Central memory CD8-positive, alpha-beta T cell (primary cell): ENCODE data around the gene OSBP2.

ENCODE experiments used
- ATAC-seq: fragments of 150-1000 bp; cut with Tn5 transposase; replicated peaks from 2 replicates; pipeline ENCODE4 v1.10.0; 2022; ENCODE audit warnings: mild to moderate bottlenecking, moderate FRiP score, moderate number of reproducible peaks; ENCODE audit not compliant: poor library complexity, severe bottlenecking; ENCODE audit errors: extremely low read depth
- DNase-seq, 2 donors: peaks; one replicate each; pipeline ENCODE4 v3.0.0; 2021; ENCODE audit warnings: low spot score in 2 of 2
- H3K27ac Mint-ChIP-seq: one replicate; pipeline ENCODE4 v1.8.0; 2022; ENCODE audit warnings: low read depth, mild to moderate bottlenecking, moderate library complexity, mixed read lengths
- H3K27me3 Mint-ChIP-seq: one replicate; pipeline ENCODE4 v1.8.0; 2022; ENCODE audit warnings: mixed read lengths
- H3K36me3 Mint-ChIP-seq: one replicate; pipeline ENCODE4 v1.8.0; 2022; ENCODE audit warnings: mild to moderate bottlenecking, moderate library complexity, mixed read lengths; ENCODE audit not compliant: insufficient read depth
- H3K4me1 Mint-ChIP-seq: one replicate; pipeline ENCODE4 v1.8.0; 2022; ENCODE audit warnings: mixed read lengths
- H3K4me3 Mint-ChIP-seq: one replicate; pipeline ENCODE4 v1.8.0; 2022; ENCODE audit warnings: mild to moderate bottlenecking, moderate library complexity, mixed read lengths
- H3K9me3 Mint-ChIP-seq: one replicate; pipeline ENCODE4 v1.8.0; 2022; ENCODE audit warnings: mixed read lengths

OSBP2 gene

DNA sequence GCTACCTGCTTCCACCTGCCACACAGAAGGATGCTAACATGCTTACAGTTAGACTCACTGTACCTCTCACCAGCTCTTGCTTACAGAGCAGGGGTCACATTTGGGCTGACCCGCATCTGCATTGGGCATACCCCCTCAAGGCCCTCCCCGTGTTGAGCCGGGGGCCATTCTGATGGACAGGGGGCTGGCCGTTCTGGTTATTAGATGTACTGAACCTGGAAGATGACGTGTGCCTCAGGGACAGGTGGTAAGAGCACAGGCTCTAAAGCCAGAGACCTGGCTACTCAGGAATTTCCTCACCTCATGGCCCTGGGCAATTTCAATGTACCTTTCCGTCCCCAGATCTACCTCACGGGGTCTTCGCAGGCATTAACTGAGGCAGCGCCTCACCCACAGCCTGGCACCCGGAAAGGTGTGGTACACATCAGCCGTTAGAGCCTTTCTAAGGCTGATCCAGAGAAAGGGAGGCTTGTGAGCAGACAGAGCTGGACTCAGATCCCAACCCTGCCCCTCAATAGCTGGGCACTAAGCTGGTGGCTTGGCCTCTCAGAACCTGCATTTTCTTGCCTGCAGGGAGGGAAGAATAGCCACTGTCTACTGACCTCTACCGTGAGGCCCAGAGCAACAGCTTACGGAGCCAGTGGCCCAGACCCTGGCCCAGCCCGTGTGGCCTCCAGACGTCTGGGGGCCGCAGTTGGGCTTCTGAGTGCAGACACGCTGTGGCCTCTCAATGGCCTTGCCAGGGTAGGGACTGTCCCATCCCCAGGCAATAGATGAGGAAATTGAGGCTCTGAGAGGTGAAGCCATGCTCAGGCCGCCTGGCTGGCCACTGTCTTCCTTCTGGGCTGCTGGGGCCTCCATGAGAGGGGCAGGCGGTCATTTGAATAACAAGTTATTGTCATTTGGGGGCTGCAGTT, 173.3 kb downstream of the OSBP2 start:
- Mint-ChIP-seq H3K4me3 (no peak overlapping the region), H3K27ac (no peak overlapping the region), H3K9me3 (no peaks in the 10 kb centered on the region), H3K4me1 (no peaks in the 10 kb centered on the region), H3K27me3 (no peaks in the 10 kb centered on the region), H3K36me3 (no peaks in the 10 kb centered on the region)
- ATAC-seq (no peak), DNase-seq (no peak)

DNA sequence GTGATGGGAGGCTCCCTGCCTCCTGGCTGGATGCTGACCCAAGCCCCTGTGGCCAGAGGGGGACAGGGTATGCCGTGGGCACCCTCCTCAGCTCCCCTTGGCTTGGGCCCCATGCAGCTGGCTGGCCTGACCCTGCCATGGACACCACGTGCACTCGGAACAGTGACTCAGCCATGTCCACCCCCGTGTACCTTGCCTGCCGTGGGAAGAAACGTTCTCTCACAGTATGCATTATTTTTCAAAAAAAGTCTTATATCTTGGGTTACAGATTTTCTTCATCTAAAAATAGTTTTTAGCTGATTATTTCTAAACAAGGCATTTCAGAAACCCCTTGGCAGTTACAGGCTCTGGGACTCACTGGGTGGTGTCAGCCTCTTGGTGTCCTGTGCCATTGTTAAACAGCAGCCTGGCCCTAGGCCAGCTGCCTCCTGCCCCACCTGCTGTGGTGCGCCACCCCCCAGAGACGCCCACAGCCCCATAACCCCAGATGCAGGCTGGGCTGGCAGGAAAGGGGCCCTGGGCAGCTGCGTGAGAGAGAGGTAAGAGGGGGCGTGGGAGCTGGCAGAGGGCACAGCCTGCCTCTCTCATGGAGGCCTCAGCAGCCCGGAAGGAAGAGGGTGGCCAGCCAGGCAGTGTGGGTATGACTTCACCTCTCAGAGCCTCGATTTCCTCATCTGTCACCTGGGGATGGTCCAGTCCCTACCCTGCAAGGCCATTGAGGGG, 174.2 kb downstream of the OSBP2 start:
- no peaks in the 10 kb centered on the region for H3K27me3 Mint-ChIP-seq
- H3K27ac Mint-ChIP-seq, result no peak overlapping the region
- DNase-seq (no peak), ATAC-seq (no peak)
- H3K36me3 Mint-ChIP-seq, result no peaks in the 10 kb centered on the region
- no peaks in the 10 kb centered on the region for H3K9me3 Mint-ChIP-seq
- no peaks in the 10 kb centered on the region for H3K4me1 Mint-ChIP-seq
- no peak overlapping the region for H3K4me3 Mint-ChIP-seq

- Mint-ChIP-seq H3K36me3 (no peaks in the 10 kb centered on the region), H3K9me3 (no peaks in the 10 kb centered on the region), H3K27ac (no peak overlapping the region), H3K4me1 (no peaks in the 10 kb centered on the region), H3K27me3 (no peaks in the 10 kb centered on the region), H3K4me3 (no peak overlapping the region)
- ATAC-seq (no peak), DNase-seq (no peak)
Observed at GRCh38 chr22:30869667-30870395, 175.2 kb downstream of the OSBP2 start.

GRCh38 chr22:30870451-30871345, 176.0 kb downstream of the OSBP2 start:
- no peak for DNase-seq
- no peak for ATAC-seq
- no peaks in the 10 kb centered on the region for H3K4me1 Mint-ChIP-seq
- no peaks in the 10 kb centered on the region for H3K36me3 Mint-ChIP-seq
- no peak overlapping the region for H3K4me3 Mint-ChIP-seq
- no peaks in the 10 kb centered on the region for H3K27me3 Mint-ChIP-seq
- H3K9me3 Mint-ChIP-seq, result no peaks in the 10 kb centered on the region
- H3K27ac Mint-ChIP-seq, result no peak overlapping the region

GRCh38 chr22:30871391-30872284, 177.0 kb downstream of the OSBP2 start:
- Mint-ChIP-seq H3K27ac (no peak overlapping the region), H3K4me3 (no peak overlapping the region), H3K9me3 (no peaks in the 10 kb centered on the region), H3K4me1 (no peaks in the 10 kb centered on the region), H3K36me3 (no peaks in the 10 kb centered on the region), H3K27me3 (no peaks in the 10 kb centered on the region)
- no peak for ATAC-seq
- no peak for DNase-seq

- ATAC-seq, result no peak
- no peaks in the 10 kb centered on the region for H3K4me1 Mint-ChIP-seq
- no peaks in the 10 kb centered on the region for H3K9me3 Mint-ChIP-seq
- no peak overlapping the region for H3K27ac Mint-ChIP-seq
- no peak for DNase-seq
- H3K4me3 Mint-ChIP-seq, result no peak overlapping the region
- H3K27me3 Mint-ChIP-seq, result no peaks in the 10 kb centered on the region
- H3K36me3 Mint-ChIP-seq, result no peaks in the 10 kb centered on the region
Observed at GRCh38 chr22:30872285-30873041, 177.8 kb downstream of the OSBP2 start.

- Mint-ChIP-seq H3K36me3 (no peaks in the 10 kb centered on the region), H3K4me1 (no peaks in the 10 kb centered on the region), H3K27me3 (no peaks in the 10 kb centered on the region), H3K27ac (no peak overlapping the region), H3K4me3 (no peak overlapping the region), H3K9me3 (no peaks in the 10 kb centered on the region)
- ATAC-seq (no peak), DNase-seq (no peak)
Observed at GRCh38 chr22:30873086-30873650, 178.5 kb downstream of the OSBP2 start.

- Mint-ChIP-seq H3K27me3 (no peaks in the 10 kb centered on the region), H3K4me1 (no peaks in the 10 kb centered on the region), H3K4me3 (no peak overlapping the region), H3K9me3 (no peaks in the 10 kb centered on the region), H3K27ac (no peak overlapping the region), H3K36me3 (no peaks in the 10 kb centered on the region)
- ATAC-seq (no peak), DNase-seq (no peak)
Observed at GRCh38 chr22:30873661-30874060, 179.0 kb downstream of the OSBP2 start.

- Mint-ChIP-seq H3K4me1 (no peaks in the 10 kb centered on the region), H3K36me3 (no peaks in the 10 kb centered on the region), H3K9me3 (no peaks in the 10 kb centered on the region), H3K4me3 (no peak overlapping the region), H3K27ac (no peak overlapping the region), H3K27me3 (no peaks in the 10 kb centered on the region)
- DNase-seq (no peak), ATAC-seq (no peak)
Observed at GRCh38 chr22:30874431-30875370, 180.0 kb downstream of the OSBP2 start.
